Right lobe of liver (tissue), 6 donors: ENCODE data around the gene LRRC37B. TPM values are rescaled to one million over a fixed set of nuclear protein-coding genes. Genes with fewer than 3 reads are reported as not detected.
A peak's percentile ranks its signal among the peaks of the same experiment; 100 is the strongest.
"Not testable (repeated sequence)": the region's sequence is repeated elsewhere in the genome, so short reads cannot be mapped to it uniquely, and the experiment has no call there.

ENCODE experiments used
- ATAC-seq, 4 donors: fragments of 200-7000 bp; cut with Tn5 transposase; one replicate each; pipeline ENCODE4 v1.9.1; 2020; ENCODE audit warnings: mild to moderate bottlenecking in 4 of 4, moderate library complexity in 4 of 4
- DNase-seq, 3 donors: peaks; one replicate each; pipeline ENCODE4 v3.0.0-alpha.2; 2020
- H3K27ac ChIP-seq, 3 donors: fragments of 200-600 bp; one replicate each; pipeline ENCODE4 v1.8.0; 2022
- H3K27me3 ChIP-seq, 2 donors: fragments of 200-600 bp; one replicate each; pipeline ENCODE4 v1.8.0; 2022
- H3K36me3 ChIP-seq, 4 donors: fragments of 200-600 bp; sonication (generic) in 1 of 4; one replicate each; pipeline versions ENCODE4 v1.5.1 to v1.8.0; 2017 to 2022; ENCODE audit warnings: control low read depth in 1 of 4
- H3K4me1 ChIP-seq, 4 donors: fragments of 200-600 bp; sonication (generic) in 1 of 4; one replicate each; pipeline versions ENCODE4 v1.5.1 to v1.8.0; 2017 to 2022; ENCODE audit warnings: control low read depth in 1 of 4
- H3K4me3 ChIP-seq, 3 donors: fragments of 200-600 bp; one replicate each; pipeline ENCODE4 v1.8.0; 2022
- H3K9me3 ChIP-seq, 4 donors: fragments of 200-600 bp; sonication (generic) in 1 of 4; one replicate each; pipeline versions ENCODE4 v1.5.1 to v1.8.0; 2017 to 2022; ENCODE audit warnings: control low read depth in 1 of 4
- WGBS: methylation state at CpG from one replicate; pipeline ENCODE4 v1.1.6; 2018; ENCODE audit warnings: low coverage, low lambda C conversion rate; ENCODE audit not compliant: insufficient coverage; ENCODE audit errors: missing lambda C conversion rate; 5-methylcytosine and 5-hydroxymethylcytosine counted together
- intact Hi-C, 2 donors: fragments of 100-400 bp; cut with DNase I; formaldehyde crosslinking; loops; one replicate each; pipeline versions ENCODE4 v1.11.2 to v1.14.1; 2022
- total RNA-seq, 6 experiments: library from RNA; depleted of rRNA in 2 of 6; stranded (reverse); fragments of >200 nt in 2 of 6; fragmentation: NEBNext Ultra II Directional in 3 of 6; extraction: Animal tissue kit (Norgen Biotek cat#: 25700) in 3 of 6; gene quantifications; one replicate each; pipeline versions ENCODE4 v1.1.0 to v1.2.4, GENCODE V29; 2016 to 2023
- donor health status: DM: no; HTN: yes; CAD: no.
- donor health status: DM: no; HTN: no; CAD: no.
- donor health status: DM: no; HTN: no; CAD: no.
- donor health status: DM: no; HTN: yes; CAD: no.
- donor health status: DM: no; HTN: yes; CAD: no.

Gene LRRC37B
- total RNA-seq, 6 experiments from 2014 or later: 3.1 to 10.6 (median 4.1) TPM

DNA sequence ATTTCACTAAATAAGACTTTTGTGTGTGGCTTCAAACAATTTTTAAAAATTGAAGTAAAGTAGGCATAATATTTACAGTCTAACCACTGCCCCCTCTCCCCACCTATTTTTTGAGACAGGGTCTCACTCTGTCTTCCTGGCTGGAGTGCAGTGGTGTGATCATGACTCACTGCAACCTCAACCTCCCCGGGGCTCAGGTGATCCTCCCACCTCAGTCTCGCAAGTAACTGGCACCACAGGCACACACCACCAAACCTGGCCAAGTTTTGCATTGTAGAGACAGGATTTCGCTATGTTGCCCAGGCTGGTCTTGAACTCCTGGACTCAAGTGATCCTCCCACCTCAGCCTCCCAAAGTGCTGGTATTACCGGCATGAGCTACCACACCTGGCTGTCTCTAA lies 47.8 kb downstream of the LRRC37B start:
- H3K27me3 ChIP-seq, intact Hi-C loops, H3K9me3 ChIP-seq, DNase-seq, H3K4me3 ChIP-seq, H3K4me1 ChIP-seq, H3K27ac ChIP-seq, ATAC-seq, H3K36me3 ChIP-seq: not testable (repeated sequence)
- WGBS: no CpG with 5 or more reads among the region's 4 CpGs

DNA sequence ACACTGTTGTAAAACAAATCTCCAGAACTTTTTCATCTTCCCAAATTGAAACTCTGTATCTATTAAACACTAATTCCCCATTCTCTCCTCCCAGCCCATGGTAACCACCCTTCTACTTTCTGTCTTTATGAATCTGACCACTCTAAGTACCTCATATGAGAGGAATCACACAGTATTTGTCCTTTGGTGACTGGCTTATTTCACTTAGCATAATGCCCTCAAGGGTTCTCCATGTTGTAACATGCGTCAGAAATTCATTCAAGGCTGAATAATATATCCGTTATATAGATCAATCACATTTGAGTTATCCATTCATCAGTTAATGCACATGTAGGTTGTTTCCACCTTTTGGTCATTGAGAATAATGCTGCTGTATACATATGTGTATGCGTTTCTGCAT lies 48.2 kb downstream of the LRRC37B start:
- H3K4me1 ChIP-seq, ATAC-seq, intact Hi-C loops, H3K9me3 ChIP-seq, H3K27ac ChIP-seq, H3K27me3 ChIP-seq, H3K36me3 ChIP-seq, H3K4me3 ChIP-seq, DNase-seq: not testable (repeated sequence)
- WGBS: 73% methylated on average over 2 of the region's 3 CpGs

DNA sequence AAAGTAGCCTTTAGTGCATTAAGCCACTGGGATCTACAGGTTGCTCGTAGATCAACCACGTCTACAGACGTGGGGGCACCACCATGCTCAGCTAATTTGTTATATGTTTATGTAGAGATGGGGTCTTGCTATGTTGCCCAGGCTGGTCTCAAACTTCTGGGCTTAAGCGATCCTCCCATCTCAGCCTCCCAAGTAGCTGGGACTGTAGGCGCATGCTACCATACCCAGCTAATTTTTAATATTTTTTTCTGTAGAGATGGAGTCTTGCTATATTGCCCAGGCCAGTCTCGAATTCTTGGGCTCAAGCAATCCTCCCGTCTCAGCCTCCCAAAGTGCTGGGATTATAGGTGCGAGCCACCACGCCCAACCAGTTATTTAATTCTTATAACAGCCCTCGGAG lies 49.3 kb downstream of the LRRC37B start:
- ATAC-seq, DNase-seq, H3K27me3 ChIP-seq, H3K4me3 ChIP-seq, H3K36me3 ChIP-seq, H3K4me1 ChIP-seq, H3K27ac ChIP-seq, H3K9me3 ChIP-seq, intact Hi-C loops: not testable (repeated sequence)
- 93% methylated on average over 4 of the region's 10 CpGs for WGBS

DNA sequence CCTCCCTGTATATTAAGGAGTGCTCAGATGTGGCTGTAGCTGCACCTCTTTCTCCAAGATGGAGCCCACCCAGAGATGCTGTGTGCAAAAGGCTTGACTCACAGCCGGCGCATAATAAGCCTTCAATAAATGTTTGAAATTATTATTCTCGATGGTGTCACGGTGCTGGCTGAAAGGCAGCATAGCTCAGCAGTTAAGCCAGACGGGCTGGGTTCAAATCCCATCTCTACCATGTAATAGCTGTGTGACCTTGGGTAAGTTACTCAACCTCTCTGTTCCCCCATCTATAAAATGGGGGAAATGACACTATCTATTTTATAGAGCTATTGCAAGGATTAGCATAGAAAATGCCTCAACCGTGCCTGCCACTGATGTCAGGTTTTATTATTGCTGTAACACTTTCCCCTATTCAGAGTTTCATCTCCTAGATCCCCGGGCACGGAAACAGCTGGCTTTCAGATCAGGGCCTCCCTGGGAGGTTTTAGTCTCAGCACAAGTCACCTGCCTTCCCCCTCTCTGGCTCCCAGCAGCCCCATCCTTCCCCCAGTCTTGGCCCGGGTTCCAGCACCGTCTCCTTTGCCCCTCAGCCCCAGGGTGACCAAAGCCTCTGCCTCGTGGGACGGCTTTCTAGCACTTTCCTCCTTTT lies 50.4 kb downstream of the LRRC37B start:
- H3K9me3 ChIP-seq, H3K36me3 ChIP-seq, DNase-seq, H3K4me3 ChIP-seq, H3K27me3 ChIP-seq, H3K4me1 ChIP-seq, H3K27ac ChIP-seq, ATAC-seq, intact Hi-C loops: not testable (repeated sequence)
- 72% methylated on average over 9 of the region's 12 CpGs for WGBS

DNA sequence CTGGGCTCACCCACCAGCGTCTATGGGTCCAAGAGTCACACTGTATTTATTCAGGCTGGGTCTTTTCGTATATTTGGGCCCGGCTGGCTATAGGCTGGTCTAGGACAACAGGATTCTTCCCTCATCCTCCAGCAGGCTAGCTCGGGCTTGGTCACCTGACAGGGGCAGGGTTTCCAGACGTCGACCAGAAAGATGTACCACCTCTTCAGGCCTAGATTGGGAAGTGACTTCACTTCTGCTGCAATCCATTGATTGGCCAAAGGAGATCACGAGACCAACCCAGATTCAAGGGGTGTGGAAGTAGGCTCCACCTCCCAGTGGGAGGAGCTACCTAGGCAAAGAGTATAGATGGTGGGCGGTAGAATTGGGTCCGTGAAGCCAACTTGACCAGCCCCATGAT lies 53.5 kb downstream of the LRRC37B start:
- H3K36me3 ChIP-seq, H3K4me3 ChIP-seq, DNase-seq, H3K27me3 ChIP-seq, H3K27ac ChIP-seq, intact Hi-C loops, H3K4me1 ChIP-seq, H3K9me3 ChIP-seq: not testable (repeated sequence)
- WGBS: no CpG with 5 or more reads among the region's 9 CpGs
- peak in 1 of 4 donors; percentile 9 for ATAC-seq

DNA sequence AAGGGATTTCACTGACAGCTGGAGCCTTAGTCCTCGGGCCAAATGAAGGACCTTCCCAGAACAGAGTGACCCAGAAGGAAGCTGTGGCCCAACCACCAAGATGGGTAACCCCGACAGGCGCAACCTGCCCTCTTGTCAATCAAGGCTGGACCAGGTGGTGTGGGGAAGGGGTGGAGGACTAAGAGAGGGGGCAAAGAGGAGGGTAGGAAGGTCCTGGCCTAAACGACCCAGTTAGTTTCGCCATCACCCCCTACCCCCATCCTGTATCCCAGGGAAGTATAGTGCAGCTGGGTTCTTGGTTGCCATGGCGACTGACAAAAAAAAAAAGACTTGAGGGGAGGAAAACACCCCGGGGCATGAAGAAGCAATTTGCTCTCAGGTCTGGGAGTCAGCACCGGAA lies 54.7 kb downstream of the LRRC37B start:
- H3K9me3 ChIP-seq, H3K4me1 ChIP-seq, H3K36me3 ChIP-seq, ATAC-seq, DNase-seq, intact Hi-C loops, H3K4me3 ChIP-seq, H3K27ac ChIP-seq, H3K27me3 ChIP-seq: not testable (repeated sequence)
- 42% methylated on average over 5 of the region's 8 CpGs for WGBS

DNA sequence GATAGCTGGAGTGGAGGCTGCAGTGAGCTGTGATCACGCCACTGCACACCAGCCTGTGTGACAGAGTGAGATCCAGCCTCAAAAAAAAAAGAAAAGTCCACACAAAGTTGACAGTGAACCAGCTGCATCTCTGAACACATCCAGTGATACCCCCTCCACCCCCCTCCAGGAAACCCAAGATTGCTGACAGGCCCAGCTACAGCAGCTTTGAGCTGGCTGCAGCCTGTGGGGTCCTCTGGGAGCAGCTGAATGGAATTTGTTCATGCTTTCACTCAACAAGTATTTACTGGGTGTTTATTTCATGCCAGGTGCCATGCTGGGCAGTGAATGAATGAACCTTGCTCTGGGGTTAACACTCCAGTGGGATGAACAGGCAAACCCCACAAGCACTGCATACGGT lies 56.9 kb downstream of the LRRC37B start:
- H3K9me3 ChIP-seq, ATAC-seq, H3K27ac ChIP-seq, H3K4me3 ChIP-seq, intact Hi-C loops, DNase-seq, H3K4me1 ChIP-seq, H3K36me3 ChIP-seq, H3K27me3 ChIP-seq: not testable (repeated sequence)
- WGBS: 71% methylated on average over 1 of the region's 2 CpGs

DNA sequence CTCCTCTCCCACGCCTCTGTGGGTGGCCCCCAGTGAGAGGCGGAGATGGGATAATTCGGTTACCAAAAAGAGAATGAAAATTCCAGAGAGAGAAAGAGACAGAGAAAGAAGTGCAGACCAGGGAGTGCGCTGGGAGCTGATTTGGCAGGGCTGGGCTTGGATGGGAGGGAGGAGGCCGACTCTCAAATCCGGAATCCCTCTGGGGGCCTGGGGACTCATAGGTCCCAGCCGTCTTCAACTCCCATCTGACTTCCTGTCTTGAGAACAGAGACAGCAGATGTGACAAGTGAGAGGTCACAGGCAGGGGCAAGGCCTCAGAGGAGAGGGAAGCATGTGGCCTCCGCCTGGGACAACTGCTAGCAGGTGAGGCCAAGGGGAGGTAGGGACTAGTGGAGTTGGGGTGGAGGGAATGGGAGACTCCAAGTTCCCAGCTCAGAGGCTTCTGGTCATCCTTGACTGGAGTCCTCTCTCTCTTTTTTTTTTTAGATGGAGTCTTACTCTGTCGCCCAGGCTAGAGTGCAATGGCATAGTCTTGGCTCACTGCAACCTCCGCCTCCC lies 59.0 kb downstream of the LRRC37B start:
- intact Hi-C loops: not testable (repeated sequence)

More for the DNA sequence above, 59.0 kb downstream of the LRRC37B start:
- not testable (repeated sequence) for H3K36me3 ChIP-seq, H3K4me1 ChIP-seq, H3K27me3 ChIP-seq, DNase-seq, H3K27ac ChIP-seq, H3K9me3 ChIP-seq, ATAC-seq, H3K4me3 ChIP-seq
- 47% methylated on average over 3 of the region's 10 CpGs for WGBS
